Activated B cell treated with CpG ODN at 0.5 μM for 24 hours (primary cell): Measurements from ENCODE around the gene RDH16. TPM values are rescaled to one million over a fixed set of nuclear protein-coding genes. Genes with fewer than 3 reads are reported as not detected.
"Not testable (repeated sequence)": the region's sequence is repeated elsewhere in the genome, so short reads cannot be mapped to it uniquely, and the experiment has no call there.

Source experiments
- ATAC-seq: fragments of 200-7000 bp; cut with Tn5 transposase; one replicate; pipeline ENCODE4 v1.10.0; 2021; ENCODE audit warnings: low read depth, mild to moderate bottlenecking, moderate library complexity
- CTCF ChIA-PET: fragments of 350-600 bp; sonication (Branson Sonifier 250); formaldehyde crosslinking; loops from one replicate; lab custom pipeline; 2021; ENCODE audit warnings: antibody characterized with exemption; lab: Charles Lee
- POLR2A ChIA-PET: fragments of 350-600 bp; sonication (Branson Sonifier 250); formaldehyde crosslinking; loops from one replicate; lab custom pipeline; 2021; ENCODE audit warnings: antibody characterized with exemption; lab: Charles Lee
- DNase-seq: peaks from one replicate; pipeline ENCODE4 v3.0.0; 2022
- H3K27ac Mint-ChIP-seq: one replicate; pipeline ENCODE4 v1.8.0; 2020; ENCODE audit warnings: mixed read lengths
- H3K27me3 Mint-ChIP-seq: one replicate; pipeline ENCODE4 v1.8.0; 2021; ENCODE audit warnings: mixed read lengths
- H3K36me3 Mint-ChIP-seq: one replicate; pipeline ENCODE4 v1.8.0; 2021; ENCODE audit warnings: low read depth, mixed read lengths
- H3K4me1 Mint-ChIP-seq: one replicate; pipeline ENCODE4 v1.8.0; 2021; ENCODE audit warnings: mixed read lengths
- H3K4me3 Mint-ChIP-seq: one replicate; pipeline ENCODE4 v1.8.0; 2020; ENCODE audit warnings: mild to moderate bottlenecking, mixed read lengths
- H3K9me3 Mint-ChIP-seq: one replicate; pipeline ENCODE4 v1.8.0; 2020; ENCODE audit warnings: mixed read lengths
- intact Hi-C: fragments of 100-400 bp; cut with micrococcal nuclease; formaldehyde crosslinking; loops from one replicate; pipeline ENCODE4 v1.15.1; 2024
- total RNA-seq: library from RNA; stranded (reverse); gene quantifications from 2 replicates; pipeline ENCODE4 v1.2.3, GENCODE V29; 2022
- TF ChIP-seq, protein P1 (sequence below): fragments of 200-600 bp; IDR thresholded peaks from one replicate; pipeline ENCODE4 v1.8.0; 2022; ENCODE audit warnings: antibody characterized with exemption, mild to moderate bottlenecking

RDH16 gene
- total RNA-seq, 1 donor from 2014 or later = 0.47 TPM

DNA sequence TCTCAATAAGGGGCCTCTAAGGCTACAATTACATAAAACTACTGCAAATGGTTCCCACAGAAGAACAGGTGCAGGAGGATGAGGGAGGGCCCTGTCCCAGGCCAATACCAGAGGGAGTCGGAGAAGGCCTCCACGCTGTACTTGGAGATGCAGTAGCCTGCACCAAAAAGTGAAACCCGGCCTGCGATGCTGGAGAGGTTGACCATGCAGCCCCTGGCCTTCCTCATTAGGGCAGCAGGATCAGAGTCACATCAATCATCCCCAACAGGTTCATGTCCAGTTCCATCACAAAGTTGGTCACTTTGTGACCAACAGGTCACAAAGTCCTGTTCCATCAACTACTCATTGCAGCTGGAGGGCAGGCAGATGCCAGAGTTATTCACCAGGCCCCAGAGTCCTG lies 26.0 kb upstream of the RDH16 start:
- Mint-ChIP-seq H3K4me1 (peaks cover 6% of the 10 kb centered on the region), H3K4me3 (no peak overlapping the region), H3K27me3 (peaks cover 3% of the 10 kb centered on the region), H3K36me3 (no peaks in the 10 kb centered on the region), H3K27ac (no peak overlapping the region), H3K9me3 (no peaks in the 10 kb centered on the region)
- TF ChIP-seq, protein P1, sequence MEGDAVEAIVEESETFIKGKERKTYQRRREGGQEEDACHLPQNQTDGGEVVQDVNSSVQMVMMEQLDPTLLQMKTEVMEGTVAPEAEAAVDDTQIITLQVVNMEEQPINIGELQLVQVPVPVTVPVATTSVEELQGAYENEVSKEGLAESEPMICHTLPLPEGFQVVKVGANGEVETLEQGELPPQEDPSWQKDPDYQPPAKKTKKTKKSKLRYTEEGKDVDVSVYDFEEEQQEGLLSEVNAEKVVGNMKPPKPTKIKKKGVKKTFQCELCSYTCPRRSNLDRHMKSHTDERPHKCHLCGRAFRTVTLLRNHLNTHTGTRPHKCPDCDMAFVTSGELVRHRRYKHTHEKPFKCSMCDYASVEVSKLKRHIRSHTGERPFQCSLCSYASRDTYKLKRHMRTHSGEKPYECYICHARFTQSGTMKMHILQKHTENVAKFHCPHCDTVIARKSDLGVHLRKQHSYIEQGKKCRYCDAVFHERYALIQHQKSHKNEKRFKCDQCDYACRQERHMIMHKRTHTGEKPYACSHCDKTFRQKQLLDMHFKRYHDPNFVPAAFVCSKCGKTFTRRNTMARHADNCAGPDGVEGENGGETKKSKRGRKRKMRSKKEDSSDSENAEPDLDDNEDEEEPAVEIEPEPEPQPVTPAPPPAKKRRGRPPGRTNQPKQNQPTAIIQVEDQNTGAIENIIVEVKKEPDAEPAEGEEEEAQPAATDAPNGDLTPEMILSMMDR = no peak
- ChIA-PET CTCF (no interaction called here), POLR2A (interaction anchor here (0.6 kb wide), 1 partner anchor 410 kb away, joined by 6 read pairs; no protein-coding TSS in a partner anchor)
- intact Hi-C loops = no loop called here
- DNase-seq (no peak), ATAC-seq (no peak)

DNA sequence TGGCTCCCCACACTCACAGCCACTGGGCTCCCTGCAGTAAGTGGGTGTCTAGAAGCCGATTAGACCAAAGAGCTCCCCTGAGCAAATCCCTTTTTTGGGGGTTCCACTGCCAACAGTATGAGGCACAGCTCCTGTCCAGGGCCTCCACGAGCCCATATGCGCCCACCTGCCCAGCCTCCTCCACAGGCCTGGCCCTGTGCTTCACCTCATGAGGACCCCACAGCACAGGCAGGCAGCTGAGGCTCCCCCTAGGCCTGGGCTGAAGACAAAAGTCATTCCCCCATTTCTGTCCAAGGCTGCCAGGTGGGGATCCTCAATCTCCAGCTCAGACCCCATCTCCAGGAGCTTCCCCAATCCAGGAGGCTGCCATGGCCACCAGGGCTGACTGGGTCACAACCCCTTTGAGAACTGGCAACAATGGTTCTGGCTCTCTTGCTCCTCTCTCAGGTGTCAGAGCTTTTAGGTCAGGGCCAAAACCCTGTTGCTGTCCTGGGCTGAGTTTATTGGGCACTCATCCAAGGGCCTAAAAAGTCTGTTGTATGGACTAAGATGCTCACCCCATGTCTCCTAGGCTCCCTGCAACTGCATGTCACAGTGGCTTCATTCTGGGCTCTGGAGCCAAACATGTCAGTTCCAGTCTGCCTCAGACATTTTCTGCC lies 25.3 kb upstream of the RDH16 start:
- H3K9me3 Mint-ChIP-seq, DNase-seq, H3K27ac Mint-ChIP-seq, H3K36me3 Mint-ChIP-seq, intact Hi-C loops, CTCF ChIA-PET, H3K4me3 Mint-ChIP-seq, H3K27me3 Mint-ChIP-seq, H3K4me1 Mint-ChIP-seq, ATAC-seq: not testable (repeated sequence)
- POLR2A ChIA-PET = interaction anchor here (0.6 kb wide), 1 partner anchor 409 kb away, joined by 6 read pairs; no protein-coding TSS in a partner anchor

DNA sequence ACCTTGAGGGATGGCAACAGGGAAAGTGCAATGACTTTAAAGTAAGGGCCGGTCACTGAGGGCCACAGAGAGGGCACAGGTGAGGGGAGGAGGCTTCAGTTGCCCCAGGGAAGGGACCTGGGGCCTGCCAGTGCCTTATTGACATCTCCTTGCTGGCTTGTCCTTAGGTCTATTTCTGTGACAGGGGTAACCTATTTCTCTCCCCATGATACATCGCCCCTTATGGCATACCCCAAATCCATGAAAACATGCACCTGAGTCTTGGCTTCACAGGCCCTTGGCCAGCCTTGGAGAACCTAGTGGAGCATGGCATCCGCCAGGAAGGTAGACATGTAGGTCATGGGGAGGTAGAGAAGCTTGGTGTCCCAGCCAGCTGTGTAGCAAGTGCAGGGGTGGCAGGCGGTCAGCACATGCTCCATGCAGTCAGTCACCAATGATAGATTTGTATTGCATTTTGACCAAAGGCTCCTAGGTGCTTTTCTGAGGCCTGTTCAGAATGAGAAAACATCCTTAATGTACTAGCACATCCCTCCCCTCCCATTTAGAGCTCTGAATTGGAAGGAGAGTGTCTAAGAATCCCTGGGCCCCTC lies 23.6 kb upstream of the RDH16 start:
- ATAC-seq = no peak
- no peak for DNase-seq
- TF ChIP-seq, protein P1 = no peak
- POLR2A ChIA-PET = no interaction called here
- Mint-ChIP-seq H3K4me3 (no peak overlapping the region), H3K36me3 (no peaks in the 10 kb centered on the region), H3K27me3 (no peaks in the 10 kb centered on the region), H3K4me1 (no peaks in the 10 kb centered on the region), H3K9me3 (peaks cover 3% of the 10 kb centered on the region), H3K27ac (no peak overlapping the region)
- intact Hi-C loops = no loop called here
- CTCF ChIA-PET = no interaction called here

DNA sequence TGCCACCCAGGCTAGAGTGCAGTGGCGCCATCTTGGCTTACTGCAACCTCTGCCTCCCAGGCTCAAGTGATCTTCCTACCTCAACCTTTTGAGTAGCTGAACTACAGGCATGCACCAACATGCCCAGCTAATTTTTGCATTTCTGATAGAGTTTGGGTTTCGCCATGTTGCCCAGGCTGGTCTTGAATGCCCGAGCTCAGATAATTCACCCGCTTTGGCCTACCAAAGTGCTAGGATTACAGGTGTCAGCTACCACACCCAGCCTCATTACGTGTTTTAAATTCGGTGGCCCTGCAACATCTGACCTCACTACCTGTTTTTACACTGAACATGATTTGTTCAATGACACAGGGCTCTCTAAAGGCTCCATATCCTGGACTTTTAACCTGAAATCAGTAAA lies 22.9 kb upstream of the RDH16 start:
- intact Hi-C loops = no loop called here
- DNase-seq (no peak), ATAC-seq (no peak)
- Mint-ChIP-seq H3K4me1 (no peaks in the 10 kb centered on the region), H3K9me3 (peaks cover 3% of the 10 kb centered on the region), H3K27me3 (no peaks in the 10 kb centered on the region), H3K36me3 (no peaks in the 10 kb centered on the region), H3K27ac (no peak overlapping the region), H3K4me3 (no peak overlapping the region)
- POLR2A ChIA-PET = no interaction called here
- TF ChIP-seq, protein P1 = no peak
- CTCF ChIA-PET = no interaction called here

DNA sequence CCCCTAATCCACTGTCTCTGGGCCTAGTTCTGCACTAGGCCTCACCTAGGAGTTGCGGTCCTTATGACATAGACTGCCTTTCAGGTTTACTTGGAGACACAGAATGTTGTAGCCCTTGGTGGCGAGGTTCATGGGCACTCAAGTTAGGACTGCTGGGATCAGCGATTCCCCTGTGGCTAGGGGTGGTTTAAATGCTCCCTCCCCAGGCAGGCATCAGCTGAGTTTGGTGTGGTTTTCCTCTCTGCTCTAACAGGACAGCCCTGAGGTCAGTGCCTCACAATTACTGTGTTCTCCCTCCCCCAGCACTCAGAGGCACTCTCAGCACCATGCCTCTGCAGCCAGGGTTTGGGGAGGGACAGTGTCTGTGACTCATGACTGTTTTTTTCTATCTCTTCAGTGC lies 22.2 kb upstream of the RDH16 start:
- Mint-ChIP-seq H3K36me3 (no peaks in the 10 kb centered on the region), H3K4me3 (no peak overlapping the region), H3K9me3 (peaks cover 3% of the 10 kb centered on the region), H3K27me3 (no peaks in the 10 kb centered on the region), H3K27ac (no peak overlapping the region), H3K4me1 (no peaks in the 10 kb centered on the region)
- DNase-seq (no peak), ATAC-seq (no peak)
- intact Hi-C loops = no loop called here
- ChIA-PET CTCF (no interaction called here), POLR2A (no interaction called here)
- TF ChIP-seq, protein P1 = no peak
